ENCODE results near the gene CASP7.
A peak's percentile ranks its signal among the peaks of the same experiment; 100 is the strongest.

Gene CASP7

DNA sequence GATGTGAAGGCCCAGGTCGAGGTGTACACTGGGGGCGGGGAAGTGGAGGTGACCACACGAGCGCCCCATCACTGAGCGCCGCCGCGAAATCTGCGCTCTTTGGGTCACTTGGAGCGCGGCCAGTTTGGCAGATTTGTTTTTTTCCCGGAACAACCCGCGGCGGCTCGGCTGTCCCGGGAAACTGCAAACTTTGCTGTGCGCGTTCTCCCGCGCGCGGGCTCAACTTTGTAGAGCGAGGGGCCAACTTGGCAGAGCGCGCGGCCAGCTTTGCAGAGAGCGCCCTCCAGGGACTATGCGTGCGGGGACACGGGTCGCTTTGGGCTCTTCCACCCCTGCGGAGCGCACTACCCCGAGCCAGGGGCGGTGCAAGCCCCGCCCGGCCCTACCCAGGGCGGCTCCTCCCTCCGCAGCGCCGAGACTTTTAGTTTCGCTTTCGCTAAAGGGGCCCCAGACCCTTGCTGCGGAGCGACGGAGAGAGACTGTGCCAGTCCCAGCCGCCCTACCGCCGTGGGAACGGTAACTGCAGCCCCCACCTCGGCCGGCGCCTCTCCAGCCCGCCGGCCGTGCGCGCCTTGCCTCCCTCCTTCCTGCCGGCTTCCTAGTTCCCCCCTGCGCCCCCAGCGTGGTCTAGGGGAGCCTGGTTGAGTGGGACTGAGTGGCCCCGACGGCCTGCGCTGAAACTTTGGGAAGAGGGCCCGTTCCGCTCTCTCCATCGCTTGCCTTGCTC is at the start of gene CASP7:
CASP7 (plus strand) TSS at position 450 of the 727 bp plus-strand sequence. CDS start 17,582 bp downstream, outside the sequence.
- H2AFZ ChIP-seq (ENCODE audit: low read depth, low read length), result peak within 1 kb of the TSS; percentile 100
- H3K4me3 ChIP-seq (ENCODE audit: low read length), result peak within 1 kb of the TSS; percentile 84
- peaks cover 3% of the 10 kb centered on the region for H3K36me3 ChIP-seq (ENCODE audit: insufficient read depth, low read length)
- no peaks in the 10 kb centered on the region for H3K27me3 ChIP-seq (ENCODE audit: insufficient read depth, low read length)
- H3K4me1 ChIP-seq (ENCODE audit: insufficient read depth, low read length), result peaks cover 7% of the 10 kb centered on the region
- H3K9me3 ChIP-seq (ENCODE audit: low read length), result peaks cover 1% of the 10 kb centered on the region

DNA sequence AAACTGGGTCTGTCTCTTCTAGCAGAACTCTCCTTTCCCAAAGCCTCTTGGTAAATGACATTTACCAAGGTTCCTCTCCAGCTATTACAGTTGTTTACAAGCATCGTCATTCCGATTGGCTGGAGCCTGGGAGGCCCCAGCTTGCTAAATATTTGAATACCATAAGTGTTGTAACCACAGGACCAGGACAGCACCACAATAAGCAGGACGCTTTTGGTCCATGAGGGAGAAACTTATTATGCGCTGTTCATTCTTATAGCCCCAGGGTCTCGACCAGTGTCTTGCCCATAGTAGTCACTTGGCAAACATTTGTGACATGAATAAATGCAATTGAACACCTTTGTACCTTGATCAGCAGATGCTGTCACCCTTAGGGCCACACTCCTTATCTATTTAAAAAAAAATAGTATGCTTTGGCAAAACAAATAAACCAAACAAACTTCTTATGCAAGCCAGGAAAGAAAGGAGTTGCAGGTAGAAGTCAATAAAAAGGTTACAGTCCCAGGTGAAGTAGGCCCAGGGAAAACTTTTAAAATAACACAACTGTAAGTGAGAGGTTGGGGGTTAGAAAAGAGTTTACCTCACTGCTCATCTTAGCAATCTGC is 48.7 kb upstream of the CASP7 start:
- H3K9me3 ChIP-seq (ENCODE audit: low read length), result no peaks in the 10 kb centered on the region
- H3K27me3 ChIP-seq (ENCODE audit: insufficient read depth, low read length), result no peaks in the 10 kb centered on the region
- H2AFZ ChIP-seq (ENCODE audit: low read depth, low read length), result no peak overlapping the region
- no peaks in the 10 kb centered on the region for H3K36me3 ChIP-seq (ENCODE audit: insufficient read depth, low read length)
- peaks cover 19% of the 10 kb centered on the region for H3K4me1 ChIP-seq (ENCODE audit: insufficient read depth, low read length)
- no peak overlapping the region for H3K4me3 ChIP-seq (ENCODE audit: low read length)

DNA sequence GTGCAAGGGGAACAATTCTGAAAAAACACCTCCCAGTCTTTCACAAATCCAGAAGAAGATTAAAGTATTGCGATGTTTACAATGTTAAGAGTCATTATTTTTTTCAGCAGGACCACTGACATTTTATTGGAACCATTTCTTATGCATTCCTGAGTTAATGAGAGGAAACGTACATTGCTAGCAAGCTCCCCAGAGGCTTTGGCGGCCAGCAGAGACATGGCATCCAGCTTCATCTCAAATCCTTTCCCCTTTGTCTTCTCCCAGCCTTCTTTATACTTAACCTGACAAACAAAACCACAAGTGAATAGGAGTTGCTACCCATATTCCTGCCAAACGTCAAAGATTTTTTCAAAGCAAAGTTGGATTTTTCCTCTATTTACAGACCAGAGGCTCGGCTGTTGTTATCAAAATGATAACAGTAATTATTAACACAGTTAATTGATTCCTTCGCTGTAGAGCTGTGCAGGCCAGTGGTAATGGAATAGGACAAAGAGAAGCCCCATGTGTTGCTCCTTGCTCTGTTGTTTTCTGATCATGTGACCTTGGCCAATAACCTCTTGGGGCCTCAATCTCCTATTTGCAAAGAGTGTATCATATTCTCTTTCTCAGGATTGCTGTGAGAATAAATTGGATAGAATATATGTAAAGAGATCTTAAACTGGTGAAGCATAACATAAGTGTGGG is 47.9 kb upstream of the CASP7 start:
- Histone ChIP-seq H2AFZ (ENCODE audit: low read depth, low read length) (peak overlapping the region; percentile 11), H3K9me3 (ENCODE audit: low read length) (no peaks in the 10 kb centered on the region), H3K4me3 (ENCODE audit: low read length) (no peak overlapping the region), H3K27me3 (ENCODE audit: insufficient read depth, low read length) (no peaks in the 10 kb centered on the region), H3K36me3 (ENCODE audit: insufficient read depth, low read length) (no peaks in the 10 kb centered on the region), H3K4me1 (ENCODE audit: insufficient read depth, low read length) (peaks cover 19% of the 10 kb centered on the region)

DNA sequence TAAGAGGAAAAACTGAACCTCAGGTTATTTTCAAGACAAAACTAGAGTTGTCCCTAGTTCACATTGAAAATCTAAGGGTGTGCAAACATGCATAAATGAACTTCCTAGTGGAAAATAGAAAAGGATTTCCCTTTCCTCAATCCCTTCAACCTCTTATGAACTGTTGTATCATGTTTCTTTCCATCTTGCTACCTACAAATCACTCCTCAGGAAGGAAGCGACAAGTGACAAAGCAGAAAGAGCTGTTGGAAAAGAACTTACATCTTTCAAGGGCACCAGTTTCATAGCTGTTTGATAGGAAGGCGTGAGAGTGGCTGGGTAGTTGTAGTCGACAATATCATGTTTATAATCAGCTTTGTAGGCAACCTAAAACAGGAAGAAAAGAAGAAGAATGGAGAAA is 39.7 kb upstream of the CASP7 start:
- Histone ChIP-seq H3K4me1 (ENCODE audit: insufficient read depth, low read length) (peaks cover 2% of the 10 kb centered on the region), H3K36me3 (ENCODE audit: insufficient read depth, low read length) (no peaks in the 10 kb centered on the region), H2AFZ (ENCODE audit: low read depth, low read length) (no peak overlapping the region), H3K4me3 (ENCODE audit: low read length) (no peak overlapping the region), H3K9me3 (ENCODE audit: low read length) (no peaks in the 10 kb centered on the region), H3K27me3 (ENCODE audit: insufficient read depth, low read length) (peaks cover 3% of the 10 kb centered on the region)

DNA sequence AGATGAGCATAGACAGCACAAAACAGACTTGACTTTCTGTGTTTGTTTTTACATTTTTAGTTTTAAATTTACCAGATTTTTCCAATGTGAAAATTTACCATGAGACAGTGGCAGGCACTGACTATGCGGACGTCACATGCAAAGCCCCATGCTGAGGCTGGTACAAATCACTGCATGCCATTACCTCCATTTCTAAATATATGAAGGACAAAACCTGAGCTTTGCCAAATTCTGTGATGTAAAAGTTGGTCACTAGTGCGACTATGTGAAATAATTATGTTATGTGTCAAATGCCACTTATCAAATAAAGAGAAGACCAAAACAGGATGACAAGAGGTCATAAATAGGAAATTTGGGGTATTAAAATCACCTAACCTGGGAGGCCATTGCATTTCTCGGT is 38.0 kb upstream of the CASP7 start:
- Histone ChIP-seq H2AFZ (ENCODE audit: low read depth, low read length) (no peak overlapping the region), H3K27me3 (ENCODE audit: insufficient read depth, low read length) (peaks cover 3% of the 10 kb centered on the region), H3K4me1 (ENCODE audit: insufficient read depth, low read length) (peaks cover 2% of the 10 kb centered on the region), H3K9me3 (ENCODE audit: low read length) (no peaks in the 10 kb centered on the region), H3K36me3 (ENCODE audit: insufficient read depth, low read length) (no peaks in the 10 kb centered on the region), H3K4me3 (ENCODE audit: low read length) (no peak overlapping the region)

DNA sequence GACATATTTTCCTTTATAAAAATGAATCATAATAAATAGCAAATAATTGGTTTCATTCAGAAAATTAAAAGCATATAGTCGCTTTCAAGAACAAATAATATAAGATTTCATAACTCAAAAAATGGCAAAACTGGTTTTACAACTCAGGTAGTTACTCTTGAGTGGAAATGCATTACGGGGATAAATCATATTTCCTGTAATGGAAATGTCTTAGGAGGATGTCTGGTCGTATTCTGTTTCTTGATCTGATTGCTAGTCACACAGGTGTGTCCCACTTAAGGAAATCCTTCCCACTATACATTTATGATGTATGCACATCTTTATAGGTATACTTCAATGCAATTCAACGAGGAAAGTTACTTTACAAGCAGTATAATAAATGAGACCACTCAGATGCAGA is 36.5 kb upstream of the CASP7 start:
- peaks cover 2% of the 10 kb centered on the region for H3K4me1 ChIP-seq (ENCODE audit: insufficient read depth, low read length)
- H3K36me3 ChIP-seq (ENCODE audit: insufficient read depth, low read length), result no peaks in the 10 kb centered on the region
- H3K27me3 ChIP-seq (ENCODE audit: insufficient read depth, low read length), result peaks cover 3% of the 10 kb centered on the region
- H3K9me3 ChIP-seq (ENCODE audit: low read length), result no peaks in the 10 kb centered on the region
- no peak overlapping the region for H3K4me3 ChIP-seq (ENCODE audit: low read length)
- no peak overlapping the region for H2AFZ ChIP-seq (ENCODE audit: low read depth, low read length)

DNA sequence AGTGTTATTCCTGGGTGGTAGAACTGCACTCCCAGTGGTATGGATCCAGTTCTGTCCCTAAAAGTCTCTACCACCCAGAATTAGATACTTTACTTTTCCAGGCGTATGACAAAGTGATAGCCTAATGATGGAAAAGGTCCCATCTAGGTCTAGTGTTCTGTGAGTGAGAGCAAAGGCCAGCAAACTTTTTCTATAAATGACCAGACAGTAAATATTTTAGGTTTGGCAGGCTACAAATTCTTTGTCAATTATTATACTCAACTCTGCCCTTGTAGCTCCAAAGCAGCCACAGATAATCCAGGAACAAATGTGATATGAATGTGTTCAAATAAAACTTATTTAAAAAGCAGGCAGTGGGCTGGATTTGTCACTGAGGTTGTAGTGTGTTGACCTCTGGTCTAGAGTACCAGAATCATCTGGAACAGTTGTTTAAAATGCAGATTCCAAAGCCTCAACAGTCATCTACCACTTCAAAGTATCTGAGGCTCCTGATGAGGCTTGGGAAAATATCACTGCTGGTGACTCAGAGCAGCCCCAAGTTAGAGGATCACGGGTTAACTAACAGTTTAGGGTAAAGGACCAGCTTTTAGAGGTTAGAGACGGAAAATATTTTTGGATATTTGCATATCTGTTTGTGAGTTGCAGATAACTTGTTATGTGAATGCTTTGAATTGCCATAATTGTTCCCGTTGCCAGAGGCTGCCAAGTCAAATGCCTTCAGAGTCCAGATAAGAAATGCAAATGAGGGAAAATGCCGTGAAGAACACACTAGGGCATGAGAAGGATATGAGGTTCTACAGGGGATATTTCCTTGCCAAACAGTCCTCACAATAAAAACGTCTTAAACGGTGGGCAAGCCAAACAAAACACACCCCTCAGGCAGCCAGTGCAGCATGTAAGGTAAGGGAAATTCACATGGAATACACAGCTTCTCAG is 35.3 kb upstream of the CASP7 start:
- no peak overlapping the region for H2AFZ ChIP-seq (ENCODE audit: low read depth, low read length)
- no peaks in the 10 kb centered on the region for H3K9me3 ChIP-seq (ENCODE audit: low read length)
- H3K36me3 ChIP-seq (ENCODE audit: insufficient read depth, low read length), result no peaks in the 10 kb centered on the region
- H3K4me1 ChIP-seq (ENCODE audit: insufficient read depth, low read length), result peaks cover 2% of the 10 kb centered on the region
- H3K4me3 ChIP-seq (ENCODE audit: low read length), result no peak overlapping the region
- peaks cover 3% of the 10 kb centered on the region for H3K27me3 ChIP-seq (ENCODE audit: insufficient read depth, low read length)

DNA sequence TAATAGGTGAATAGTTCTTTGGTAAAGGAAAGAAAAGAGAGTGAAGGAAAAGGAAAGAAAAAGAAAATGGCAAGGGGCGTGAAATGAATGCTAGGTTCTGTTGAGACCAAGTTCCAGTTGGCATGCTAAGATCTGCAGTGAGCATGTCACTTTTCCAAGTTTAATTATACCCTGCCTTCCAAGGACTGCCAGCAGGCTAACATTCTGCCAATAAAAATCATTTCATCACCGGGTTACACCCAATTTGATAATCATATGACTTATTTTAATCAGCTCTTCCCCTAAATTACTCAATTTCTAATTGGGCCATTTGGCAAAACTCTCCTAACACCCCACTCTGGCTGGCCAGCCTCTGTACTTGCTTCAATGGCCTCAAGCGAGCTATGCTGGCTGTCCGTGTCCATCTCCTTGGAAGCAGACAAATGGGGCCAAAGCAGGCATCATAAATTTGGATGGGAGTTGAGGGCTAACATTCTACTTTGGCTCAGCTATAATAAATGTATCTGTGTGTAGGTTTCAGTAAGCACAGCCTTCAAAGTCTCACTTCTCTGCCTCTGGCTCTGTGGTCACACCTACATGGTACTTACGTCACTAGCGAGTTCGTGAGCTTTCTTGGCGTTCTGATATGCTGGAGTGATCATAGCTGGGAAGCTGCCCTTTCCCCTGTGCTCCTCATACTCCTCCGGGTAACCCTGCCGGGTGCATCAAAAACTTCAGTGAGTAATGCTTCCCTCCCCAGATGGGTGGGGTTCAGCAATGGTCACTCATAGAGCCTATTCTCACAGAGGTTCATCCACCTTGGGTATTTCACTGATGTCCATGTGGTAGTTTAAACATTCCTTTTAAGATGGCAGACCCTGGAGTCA is 33.1 kb upstream of the CASP7 start:
- peaks cover 2% of the 10 kb centered on the region for H3K4me1 ChIP-seq (ENCODE audit: insufficient read depth, low read length)
- H3K27me3 ChIP-seq (ENCODE audit: insufficient read depth, low read length), result no peaks in the 10 kb centered on the region
- H3K36me3 ChIP-seq (ENCODE audit: insufficient read depth, low read length), result no peaks in the 10 kb centered on the region
- no peak overlapping the region for H3K4me3 ChIP-seq (ENCODE audit: low read length)
- no peaks in the 10 kb centered on the region for H3K9me3 ChIP-seq (ENCODE audit: low read length)
- H2AFZ ChIP-seq (ENCODE audit: low read depth, low read length), result no peak overlapping the region

DNA sequence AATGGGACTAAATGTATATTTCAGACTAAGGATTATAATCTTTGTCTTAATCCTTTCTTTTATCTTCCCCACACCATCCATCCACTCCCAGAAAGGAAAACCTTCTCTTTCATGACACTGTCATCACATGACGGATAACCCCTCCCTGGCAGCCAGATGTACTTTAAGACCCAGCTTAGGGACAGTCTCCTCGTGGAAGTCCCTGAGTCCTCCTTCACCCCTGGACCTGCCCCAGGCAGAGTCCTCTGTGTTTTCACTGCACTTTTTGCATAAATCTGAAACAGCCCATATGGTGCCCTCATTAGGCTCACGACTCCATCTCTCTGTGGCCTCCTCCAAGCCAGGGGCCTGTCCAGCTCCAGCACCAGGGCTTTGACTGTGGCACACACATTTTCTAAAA is 31.9 kb upstream of the CASP7 start:
- Histone ChIP-seq H2AFZ (ENCODE audit: low read depth, low read length) (no peak overlapping the region), H3K36me3 (ENCODE audit: insufficient read depth, low read length) (no peaks in the 10 kb centered on the region), H3K9me3 (ENCODE audit: low read length) (no peaks in the 10 kb centered on the region), H3K4me1 (ENCODE audit: insufficient read depth, low read length) (peaks cover 2% of the 10 kb centered on the region), H3K27me3 (ENCODE audit: insufficient read depth, low read length) (no peaks in the 10 kb centered on the region), H3K4me3 (ENCODE audit: low read length) (no peak overlapping the region)

DNA sequence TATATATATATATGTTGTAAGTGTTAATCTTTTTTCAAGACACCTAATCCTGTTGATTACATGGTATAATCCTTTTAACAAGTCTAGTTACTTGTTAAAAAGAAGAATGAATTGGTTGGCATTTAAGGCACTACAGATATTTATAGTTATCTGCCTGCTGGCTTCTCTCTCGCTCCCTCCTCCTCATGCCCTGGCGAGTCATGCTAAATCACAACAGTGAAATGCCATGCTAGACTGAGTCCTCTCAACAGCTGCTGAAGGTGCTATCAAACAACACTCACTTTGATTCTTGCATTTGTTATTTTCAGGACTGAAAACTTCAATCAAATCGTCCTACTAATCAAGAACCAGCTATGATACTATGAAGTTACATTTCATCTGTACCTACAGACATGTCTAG is 31.2 kb upstream of the CASP7 start:
- Histone ChIP-seq H2AFZ (ENCODE audit: low read depth, low read length) (no peak overlapping the region), H3K9me3 (ENCODE audit: low read length) (no peaks in the 10 kb centered on the region), H3K4me1 (ENCODE audit: insufficient read depth, low read length) (peaks cover 2% of the 10 kb centered on the region), H3K4me3 (ENCODE audit: low read length) (no peak overlapping the region), H3K36me3 (ENCODE audit: insufficient read depth, low read length) (no peaks in the 10 kb centered on the region), H3K27me3 (ENCODE audit: insufficient read depth, low read length) (peaks cover under 1% of the 10 kb centered on the region)

DNA sequence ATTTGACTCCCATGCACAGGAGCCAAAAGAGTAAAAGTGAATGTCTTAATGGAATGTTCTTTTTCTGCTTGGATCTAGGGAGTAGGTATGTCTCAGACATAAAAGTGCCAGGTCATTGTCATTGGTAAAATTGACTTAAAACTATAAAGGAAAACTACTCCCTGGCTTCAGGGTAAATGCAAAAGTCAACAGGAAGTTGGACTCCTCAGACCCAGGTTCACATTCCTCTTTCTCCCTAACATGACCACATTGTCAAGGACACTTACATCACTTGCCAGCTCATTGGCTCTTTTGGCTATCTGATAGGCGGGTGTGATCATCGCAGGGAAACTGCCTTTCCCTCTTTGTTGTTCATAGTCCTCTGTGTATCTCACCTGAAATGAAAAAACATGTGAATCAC is 29.5 kb upstream of the CASP7 start:
- Histone ChIP-seq H2AFZ (ENCODE audit: low read depth, low read length) (no peak overlapping the region), H3K4me3 (ENCODE audit: low read length) (no peak overlapping the region), H3K9me3 (ENCODE audit: low read length) (no peaks in the 10 kb centered on the region), H3K36me3 (ENCODE audit: insufficient read depth, low read length) (no peaks in the 10 kb centered on the region), H3K27me3 (ENCODE audit: insufficient read depth, low read length) (peaks cover 5% of the 10 kb centered on the region), H3K4me1 (ENCODE audit: insufficient read depth, low read length) (no peaks in the 10 kb centered on the region)

DNA sequence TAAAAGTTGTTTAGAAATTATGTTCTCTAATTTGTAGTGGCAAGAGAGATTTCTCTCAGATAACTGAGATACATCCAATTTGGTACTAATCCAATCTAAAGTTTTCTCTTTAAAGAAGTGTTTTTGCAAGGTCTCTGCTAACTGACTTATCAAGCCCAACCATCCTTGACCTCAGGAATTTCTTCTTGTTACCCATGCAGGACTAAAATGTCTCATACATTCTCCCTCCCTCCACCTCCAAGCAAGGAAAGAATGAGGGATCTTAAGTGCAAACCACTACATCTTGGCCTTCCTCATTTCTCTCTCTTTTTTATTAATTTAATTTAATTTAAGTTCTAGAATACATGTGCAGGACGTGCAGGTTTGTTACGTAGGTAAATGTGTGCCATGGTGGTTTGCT is 28.7 kb upstream of the CASP7 start:
- Histone ChIP-seq H3K4me1 (ENCODE audit: insufficient read depth, low read length) (no peaks in the 10 kb centered on the region), H3K4me3 (ENCODE audit: low read length) (no peak overlapping the region), H3K27me3 (ENCODE audit: insufficient read depth, low read length) (peaks cover 5% of the 10 kb centered on the region), H2AFZ (ENCODE audit: low read depth, low read length) (no peak overlapping the region), H3K36me3 (ENCODE audit: insufficient read depth, low read length) (no peaks in the 10 kb centered on the region), H3K9me3 (ENCODE audit: low read length) (no peaks in the 10 kb centered on the region)

Data from neuron (in vitro differentiated cells).